ENCODE data around the gene AMER3. TPM values are rescaled to one million over a fixed set of nuclear protein-coding genes. Genes with fewer than 3 reads are reported as not detected.

The AMER3 gene
- total and polyA plus RNA-seq, 2 of the 8 experiments (the other 6 are each of a cell fraction or from before 2014, with no cell fraction given): 0.15 to 0.19 TPM

DNA sequence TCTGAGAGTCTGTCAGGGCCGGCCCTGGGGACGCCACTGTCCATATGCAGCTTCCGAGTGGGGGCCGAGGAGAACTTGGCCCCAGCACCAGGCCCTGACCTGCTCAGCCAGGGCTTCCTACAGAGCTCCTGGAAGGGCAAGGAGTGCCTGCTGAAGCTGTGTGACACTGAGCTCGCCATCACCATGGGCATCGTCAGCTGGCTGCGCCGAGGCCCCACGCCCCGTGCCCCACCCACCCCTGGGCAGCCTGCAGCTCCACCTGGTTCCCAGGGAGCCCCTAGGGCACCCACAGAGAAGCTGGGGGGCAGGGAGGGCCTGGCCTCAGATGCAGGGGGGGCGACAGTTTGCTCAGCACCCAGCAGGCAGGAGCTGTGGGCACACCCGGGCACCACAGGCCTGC is 8.1 kb downstream of the AMER3 start (continued):
- TF ChIP-seq, protein P1, sequence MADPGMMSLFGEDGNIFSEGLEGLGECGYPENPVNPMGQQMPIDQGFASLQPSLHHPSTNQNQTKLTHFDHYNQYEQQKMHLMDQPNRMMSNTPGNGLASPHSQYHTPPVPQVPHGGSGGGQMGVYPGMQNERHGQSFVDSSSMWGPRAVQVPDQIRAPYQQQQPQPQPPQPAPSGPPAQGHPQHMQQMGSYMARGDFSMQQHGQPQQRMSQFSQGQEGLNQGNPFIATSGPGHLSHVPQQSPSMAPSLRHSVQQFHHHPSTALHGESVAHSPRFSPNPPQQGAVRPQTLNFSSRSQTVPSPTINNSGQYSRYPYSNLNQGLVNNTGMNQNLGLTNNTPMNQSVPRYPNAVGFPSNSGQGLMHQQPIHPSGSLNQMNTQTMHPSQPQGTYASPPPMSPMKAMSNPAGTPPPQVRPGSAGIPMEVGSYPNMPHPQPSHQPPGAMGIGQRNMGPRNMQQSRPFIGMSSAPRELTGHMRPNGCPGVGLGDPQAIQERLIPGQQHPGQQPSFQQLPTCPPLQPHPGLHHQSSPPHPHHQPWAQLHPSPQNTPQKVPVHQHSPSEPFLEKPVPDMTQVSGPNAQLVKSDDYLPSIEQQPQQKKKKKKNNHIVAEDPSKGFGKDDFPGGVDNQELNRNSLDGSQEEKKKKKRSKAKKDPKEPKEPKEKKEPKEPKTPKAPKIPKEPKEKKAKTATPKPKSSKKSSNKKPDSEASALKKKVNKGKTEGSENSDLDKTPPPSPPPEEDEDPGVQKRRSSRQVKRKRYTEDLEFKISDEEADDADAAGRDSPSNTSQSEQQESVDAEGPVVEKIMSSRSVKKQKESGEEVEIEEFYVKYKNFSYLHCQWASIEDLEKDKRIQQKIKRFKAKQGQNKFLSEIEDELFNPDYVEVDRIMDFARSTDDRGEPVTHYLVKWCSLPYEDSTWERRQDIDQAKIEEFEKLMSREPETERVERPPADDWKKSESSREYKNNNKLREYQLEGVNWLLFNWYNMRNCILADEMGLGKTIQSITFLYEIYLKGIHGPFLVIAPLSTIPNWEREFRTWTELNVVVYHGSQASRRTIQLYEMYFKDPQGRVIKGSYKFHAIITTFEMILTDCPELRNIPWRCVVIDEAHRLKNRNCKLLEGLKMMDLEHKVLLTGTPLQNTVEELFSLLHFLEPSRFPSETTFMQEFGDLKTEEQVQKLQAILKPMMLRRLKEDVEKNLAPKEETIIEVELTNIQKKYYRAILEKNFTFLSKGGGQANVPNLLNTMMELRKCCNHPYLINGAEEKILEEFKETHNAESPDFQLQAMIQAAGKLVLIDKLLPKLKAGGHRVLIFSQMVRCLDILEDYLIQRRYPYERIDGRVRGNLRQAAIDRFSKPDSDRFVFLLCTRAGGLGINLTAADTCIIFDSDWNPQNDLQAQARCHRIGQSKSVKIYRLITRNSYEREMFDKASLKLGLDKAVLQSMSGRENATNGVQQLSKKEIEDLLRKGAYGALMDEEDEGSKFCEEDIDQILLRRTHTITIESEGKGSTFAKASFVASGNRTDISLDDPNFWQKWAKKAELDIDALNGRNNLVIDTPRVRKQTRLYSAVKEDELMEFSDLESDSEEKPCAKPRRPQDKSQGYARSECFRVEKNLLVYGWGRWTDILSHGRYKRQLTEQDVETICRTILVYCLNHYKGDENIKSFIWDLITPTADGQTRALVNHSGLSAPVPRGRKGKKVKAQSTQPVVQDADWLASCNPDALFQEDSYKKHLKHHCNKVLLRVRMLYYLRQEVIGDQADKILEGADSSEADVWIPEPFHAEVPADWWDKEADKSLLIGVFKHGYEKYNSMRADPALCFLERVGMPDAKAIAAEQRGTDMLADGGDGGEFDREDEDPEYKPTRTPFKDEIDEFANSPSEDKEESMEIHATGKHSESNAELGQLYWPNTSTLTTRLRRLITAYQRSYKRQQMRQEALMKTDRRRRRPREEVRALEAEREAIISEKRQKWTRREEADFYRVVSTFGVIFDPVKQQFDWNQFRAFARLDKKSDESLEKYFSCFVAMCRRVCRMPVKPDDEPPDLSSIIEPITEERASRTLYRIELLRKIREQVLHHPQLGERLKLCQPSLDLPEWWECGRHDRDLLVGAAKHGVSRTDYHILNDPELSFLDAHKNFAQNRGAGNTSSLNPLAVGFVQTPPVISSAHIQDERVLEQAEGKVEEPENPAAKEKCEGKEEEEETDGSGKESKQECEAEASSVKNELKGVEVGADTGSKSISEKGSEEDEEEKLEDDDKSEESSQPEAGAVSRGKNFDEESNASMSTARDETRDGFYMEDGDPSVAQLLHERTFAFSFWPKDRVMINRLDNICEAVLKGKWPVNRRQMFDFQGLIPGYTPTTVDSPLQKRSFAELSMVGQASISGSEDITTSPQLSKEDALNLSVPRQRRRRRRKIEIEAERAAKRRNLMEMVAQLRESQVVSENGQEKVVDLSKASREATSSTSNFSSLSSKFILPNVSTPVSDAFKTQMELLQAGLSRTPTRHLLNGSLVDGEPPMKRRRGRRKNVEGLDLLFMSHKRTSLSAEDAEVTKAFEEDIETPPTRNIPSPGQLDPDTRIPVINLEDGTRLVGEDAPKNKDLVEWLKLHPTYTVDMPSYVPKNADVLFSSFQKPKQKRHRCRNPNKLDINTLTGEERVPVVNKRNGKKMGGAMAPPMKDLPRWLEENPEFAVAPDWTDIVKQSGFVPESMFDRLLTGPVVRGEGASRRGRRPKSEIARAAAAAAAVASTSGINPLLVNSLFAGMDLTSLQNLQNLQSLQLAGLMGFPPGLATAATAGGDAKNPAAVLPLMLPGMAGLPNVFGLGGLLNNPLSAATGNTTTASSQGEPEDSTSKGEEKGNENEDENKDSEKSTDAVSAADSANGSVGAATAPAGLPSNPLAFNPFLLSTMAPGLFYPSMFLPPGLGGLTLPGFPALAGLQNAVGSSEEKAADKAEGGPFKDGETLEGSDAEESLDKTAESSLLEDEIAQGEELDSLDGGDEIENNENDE (IDR thresholded peaks at IDR 0.05; ENCODE audit: insufficient replicate concordance, low read length): no peak

Data from H1 (cell line).